Measurements from ENCODE around the gene UTP14C.
"Not testable (repeated sequence)": the region's sequence is repeated elsewhere in the genome, so short reads cannot be mapped to it uniquely, and the experiment has no call there.

Gene UTP14C

DNA sequence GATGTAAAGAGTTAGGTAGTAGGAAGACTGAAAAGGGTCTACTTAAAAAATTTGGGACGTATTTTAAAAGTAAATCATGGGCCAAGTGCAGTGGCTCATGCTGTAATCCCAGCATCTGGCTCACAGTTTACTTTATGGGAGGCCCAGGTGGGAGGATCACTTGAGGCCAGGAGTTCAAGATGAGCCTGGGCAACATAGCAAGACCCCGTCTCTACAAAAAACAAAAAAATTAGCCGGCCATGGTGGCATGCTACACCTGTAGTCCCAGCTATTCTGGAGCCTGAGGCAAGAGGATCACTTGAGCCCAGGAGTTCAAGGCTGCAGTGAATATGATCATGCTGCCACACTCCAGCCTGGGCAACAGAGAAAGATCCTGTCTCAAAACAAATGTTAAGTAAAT is 23.0 kb downstream of the UTP14C start:
- no peak for DNase-seq (ENCODE audit: low read depth in 2 of 2)

DNA sequence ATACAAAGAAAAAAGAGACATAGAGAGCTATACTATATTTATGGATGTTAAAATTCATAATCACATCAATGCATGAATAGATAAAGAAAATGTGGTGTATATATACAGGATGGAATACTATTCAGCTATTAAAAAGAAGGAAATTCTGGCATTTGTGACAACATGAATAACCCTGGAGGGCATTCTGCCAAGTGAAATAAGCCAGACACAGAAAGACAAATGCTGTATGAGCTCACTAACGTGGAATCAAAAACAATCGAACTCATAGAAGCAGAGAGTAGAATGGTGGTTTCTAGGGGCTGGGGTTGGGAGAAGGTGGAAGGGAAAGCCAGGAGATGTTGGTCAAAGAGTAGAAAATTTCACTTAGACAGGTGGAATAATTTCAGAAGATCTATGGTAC is 24.0 kb downstream of the UTP14C start:
- DNase-seq (ENCODE audit: low read depth in 2 of 2): no peak

DNA sequence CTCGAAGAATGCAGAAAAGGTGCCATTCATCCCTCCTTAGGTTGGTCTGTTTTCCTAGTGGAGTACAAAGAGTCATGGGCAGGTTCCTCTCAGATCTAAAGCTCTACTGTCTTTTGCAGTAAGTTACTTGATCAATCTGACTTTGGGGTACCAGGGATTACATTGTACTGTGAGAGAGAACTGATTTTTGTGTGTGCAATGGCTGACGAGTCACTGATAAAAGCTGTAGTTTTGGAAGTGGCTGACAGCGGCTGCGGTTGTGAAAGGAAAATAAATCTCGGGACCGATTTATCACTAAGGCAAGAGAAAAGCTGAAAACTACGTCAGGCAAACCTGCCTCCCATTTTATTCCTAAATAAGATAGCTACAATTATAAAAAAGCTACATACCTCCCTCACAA is 26.9 kb downstream of the UTP14C start:
- DNase-seq (ENCODE audit: low read depth in 2 of 2): no peak

DNA sequence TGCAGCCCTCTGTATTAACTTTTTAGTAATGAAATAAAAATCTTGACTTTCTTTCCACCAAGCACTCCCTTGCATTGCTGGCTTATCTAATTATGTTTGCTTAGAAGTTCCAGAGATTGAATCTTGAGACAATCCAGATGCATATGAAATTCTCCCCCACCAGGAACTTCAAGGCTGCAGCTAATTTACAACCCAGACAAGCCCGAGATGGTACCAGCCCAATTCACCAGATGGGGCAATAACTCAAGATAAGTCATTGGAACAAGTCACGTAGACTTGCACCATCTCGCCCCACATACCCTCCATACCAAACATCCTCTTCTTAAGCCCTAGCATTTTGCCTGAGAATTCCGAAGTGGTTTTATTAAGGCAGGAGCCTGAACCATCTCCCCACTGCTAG is 29.0 kb downstream of the UTP14C start:
- no peak for DNase-seq (ENCODE audit: low read depth in 2 of 2)

DNA sequence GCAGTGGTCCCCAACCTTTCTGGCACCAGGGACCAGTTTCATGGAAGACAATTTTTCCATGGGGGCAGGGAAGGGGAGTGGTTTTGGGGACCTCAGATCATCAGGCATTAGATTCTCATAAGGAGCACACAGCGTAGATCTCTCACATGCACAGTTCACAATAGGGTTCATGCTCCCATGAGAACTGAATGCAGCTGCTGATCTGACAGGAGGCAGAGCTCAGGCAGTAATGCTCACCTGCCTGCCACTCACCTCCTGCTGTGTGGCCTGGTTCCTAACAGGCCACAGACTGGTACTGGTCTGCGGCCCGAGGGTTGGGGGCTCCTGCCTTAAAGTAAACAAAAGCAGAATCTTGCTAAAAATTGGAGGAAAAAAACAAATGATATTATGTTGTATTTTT is 36.6 kb downstream of the UTP14C start:
- DNase-seq (ENCODE audit: low read depth in 2 of 2): not testable (repeated sequence)

DNA sequence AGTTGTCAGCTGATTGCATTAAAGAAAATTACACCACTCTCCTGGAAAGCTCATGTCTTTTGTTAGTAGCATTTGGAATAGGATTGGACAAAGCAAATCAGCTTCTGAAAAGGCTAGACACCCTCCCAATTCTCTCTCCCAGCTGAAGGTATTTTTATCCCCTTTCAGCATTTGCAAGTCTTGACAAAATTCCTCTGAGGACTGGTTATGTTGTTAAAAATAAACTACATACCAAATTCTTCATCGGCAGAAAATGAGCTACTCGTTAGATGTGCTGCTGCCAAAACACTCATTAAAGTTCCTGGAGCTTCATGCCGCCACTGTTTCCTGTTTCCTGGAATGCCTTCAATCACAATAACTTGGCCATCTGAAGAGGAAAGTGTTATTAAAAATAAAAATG is 37.1 kb downstream of the UTP14C start:
- DNase-seq (ENCODE audit: low read depth in 2 of 2): no peak

DNA sequence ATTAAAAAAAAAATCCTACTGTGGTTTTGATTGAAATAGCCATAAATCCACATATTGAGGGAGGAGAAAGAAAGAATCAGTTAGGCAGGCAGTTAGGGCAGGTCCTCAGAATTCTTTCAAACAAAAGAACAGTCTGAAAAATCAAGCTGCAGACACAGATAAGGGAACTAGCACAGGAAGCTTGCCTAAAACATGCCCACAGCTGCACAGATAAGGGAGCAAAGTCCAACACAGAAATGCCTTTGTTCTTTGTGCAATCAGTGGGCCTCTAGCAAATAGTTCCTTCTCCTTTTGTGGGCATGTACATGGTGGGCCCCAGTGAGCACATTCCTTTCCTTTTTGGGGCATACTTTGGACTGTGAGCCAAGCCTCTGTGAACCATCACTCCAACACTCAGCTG is 42.7 kb downstream of the UTP14C start:
- no peak for DNase-seq (ENCODE audit: low read depth in 2 of 2)

DNA sequence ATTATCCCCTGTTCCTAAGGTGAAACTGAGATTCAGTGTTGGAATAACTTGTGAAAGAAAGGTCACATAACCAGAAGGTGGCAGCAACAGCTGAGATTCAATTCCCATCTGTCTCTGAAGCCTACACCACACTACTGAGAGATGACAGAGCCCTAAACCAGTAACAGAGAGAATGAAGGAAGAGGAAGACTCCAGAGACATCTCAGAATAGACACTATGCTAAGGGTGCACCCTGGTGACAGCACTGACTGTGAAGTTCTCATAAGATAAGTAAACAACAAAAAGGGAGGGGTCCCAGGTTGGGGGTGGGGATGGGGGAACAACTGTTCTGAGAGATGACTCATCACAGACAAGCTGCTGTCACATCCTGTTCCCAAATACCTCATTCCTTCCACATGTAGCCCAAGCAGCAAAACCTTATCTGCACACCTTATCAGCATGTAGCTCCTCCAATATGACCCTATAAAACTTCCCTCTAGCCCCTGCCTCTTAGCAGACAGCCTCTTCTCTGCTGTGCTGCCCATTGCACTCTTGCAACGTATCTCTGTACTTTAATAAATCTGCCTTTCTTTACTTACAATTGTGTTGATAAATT is 46.5 kb downstream of the UTP14C start:
- DNase-seq (ENCODE audit: low read depth in 2 of 2): no peak

All from fibroblast of skin of left quadriceps (primary cell).